ENCODE results near the gene ARFRP1.
A peak's percentile ranks its signal among the peaks of the same experiment; 100 is the strongest.
"Not testable (repeated sequence)": the region's sequence is repeated elsewhere in the genome, so short reads cannot be mapped to it uniquely, and the experiment has no call there.

The ARFRP1 gene

DNA sequence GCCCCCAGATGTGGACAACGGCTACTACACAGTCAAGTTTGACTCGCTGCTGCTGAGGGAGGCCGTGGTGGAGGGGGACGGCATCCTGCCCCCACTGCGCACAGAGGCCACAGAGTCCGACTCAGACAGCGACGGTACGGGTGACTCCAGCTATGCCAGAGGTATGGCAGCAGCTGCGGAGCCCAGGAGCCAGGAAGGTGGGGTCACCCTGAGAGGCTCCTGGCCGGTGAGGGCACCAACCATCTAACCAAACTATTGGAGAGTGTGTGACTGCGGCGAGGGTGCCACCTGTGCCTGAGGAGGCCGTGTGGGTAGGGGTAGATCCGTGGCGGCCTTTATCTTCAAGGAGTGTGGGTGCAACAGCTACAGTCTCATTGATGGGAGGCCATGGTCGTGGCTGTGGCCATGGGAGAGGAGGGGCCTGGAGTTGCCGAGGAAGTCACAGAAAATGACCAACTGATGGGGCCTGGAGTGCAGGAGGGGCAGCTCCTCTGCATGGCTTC is 25.9 kb upstream of the ARFRP1 start:
- DNase-seq (ENCODE audit: extremely low spot score, insufficient read length, low read depth) (no peak), FAIRE-seq (no peak)

DNA sequence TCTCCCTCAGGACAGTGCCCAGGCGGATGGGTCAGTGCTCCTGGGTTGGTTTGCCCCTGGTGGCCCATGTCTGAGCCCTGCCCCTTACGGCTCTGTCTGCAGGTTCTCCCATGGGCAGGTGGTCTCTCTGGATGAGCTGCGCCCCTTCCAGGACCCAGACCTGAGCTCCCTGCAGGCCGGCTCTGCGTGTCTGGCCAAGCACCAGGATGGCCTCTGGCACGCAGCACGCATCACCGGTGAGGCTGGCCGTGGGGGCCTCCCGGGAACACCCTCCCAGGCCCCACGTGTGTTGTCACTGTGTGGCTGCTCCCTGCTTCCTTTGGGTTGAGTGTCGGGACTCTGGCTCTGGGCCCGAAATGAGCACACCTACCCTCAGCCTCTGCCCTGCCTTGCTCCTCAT is 25.3 kb upstream of the ARFRP1 start:
- DNase-seq (ENCODE audit: extremely low spot score, insufficient read length, low read depth), result no peak
- FAIRE-seq, result no peak

DNA sequence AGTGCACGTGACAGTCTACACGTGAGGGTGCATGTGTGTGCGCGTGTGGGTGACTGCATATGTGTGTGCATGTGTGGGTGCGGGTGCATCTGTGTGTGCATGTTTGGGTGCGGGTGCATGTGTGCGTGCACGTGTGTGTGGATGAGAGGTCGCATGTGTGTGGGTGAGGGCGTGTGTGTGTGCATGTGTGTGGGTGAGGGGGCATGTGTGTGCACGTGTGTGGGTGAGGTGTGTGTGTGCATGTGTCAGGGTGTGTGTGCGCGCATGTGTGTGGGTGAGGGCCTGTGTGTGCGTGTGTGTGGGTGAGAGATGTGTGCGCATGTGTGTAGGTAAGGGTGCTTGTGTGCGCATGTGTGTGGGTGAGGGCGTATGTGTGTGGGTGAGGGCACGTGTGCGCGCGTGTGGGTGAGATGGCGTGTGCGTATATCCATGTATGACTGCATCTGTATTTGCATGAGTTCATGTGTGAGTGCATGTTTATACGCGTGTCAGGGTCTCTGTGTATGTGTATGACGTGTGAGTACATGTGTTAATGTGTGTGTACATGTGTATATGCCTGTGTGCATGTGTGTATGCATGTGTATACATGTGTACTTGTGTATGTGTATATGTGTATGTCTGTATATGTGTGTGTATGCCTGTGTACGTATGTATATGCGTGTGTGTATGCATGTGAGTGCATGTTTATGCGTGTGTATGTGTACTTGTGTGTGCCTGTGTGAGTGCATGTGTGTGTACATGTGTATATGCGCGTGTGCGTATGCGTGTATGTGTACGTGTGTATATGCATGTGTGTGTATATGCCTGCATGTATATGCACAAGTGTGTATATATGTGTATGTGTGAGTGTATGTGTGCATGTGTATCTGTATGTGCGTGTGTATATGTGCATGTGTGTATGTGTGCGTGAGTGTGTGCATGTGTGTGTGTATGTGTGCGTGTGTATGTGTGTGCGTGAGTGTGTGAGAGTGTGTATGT is 24.6 kb upstream of the ARFRP1 start:
- DNase-seq (ENCODE audit: extremely low spot score, insufficient read length, low read depth), result no peak
- FAIRE-seq, result no peak

DNA sequence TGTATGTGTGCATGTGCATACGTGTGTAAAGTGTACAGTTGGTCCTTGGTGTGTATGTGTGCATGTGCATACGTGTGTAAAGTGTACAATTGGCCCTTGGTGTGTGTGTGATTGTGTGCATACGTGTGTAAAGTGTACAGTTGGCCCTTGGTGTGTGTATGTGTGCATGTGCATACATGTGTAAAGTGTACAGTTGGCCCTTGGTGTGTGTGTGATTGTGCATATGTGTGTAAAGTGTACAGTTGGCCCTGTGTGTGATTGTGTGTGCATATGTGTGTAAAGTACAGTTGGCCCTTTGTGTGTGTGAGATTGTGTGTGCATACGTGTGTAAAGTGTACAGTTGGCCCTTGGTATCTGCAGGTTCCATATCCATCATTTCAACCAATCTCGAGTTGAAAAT is 23.6 kb upstream of the ARFRP1 start:
- FAIRE-seq, result peak; percentile 52

DNA sequence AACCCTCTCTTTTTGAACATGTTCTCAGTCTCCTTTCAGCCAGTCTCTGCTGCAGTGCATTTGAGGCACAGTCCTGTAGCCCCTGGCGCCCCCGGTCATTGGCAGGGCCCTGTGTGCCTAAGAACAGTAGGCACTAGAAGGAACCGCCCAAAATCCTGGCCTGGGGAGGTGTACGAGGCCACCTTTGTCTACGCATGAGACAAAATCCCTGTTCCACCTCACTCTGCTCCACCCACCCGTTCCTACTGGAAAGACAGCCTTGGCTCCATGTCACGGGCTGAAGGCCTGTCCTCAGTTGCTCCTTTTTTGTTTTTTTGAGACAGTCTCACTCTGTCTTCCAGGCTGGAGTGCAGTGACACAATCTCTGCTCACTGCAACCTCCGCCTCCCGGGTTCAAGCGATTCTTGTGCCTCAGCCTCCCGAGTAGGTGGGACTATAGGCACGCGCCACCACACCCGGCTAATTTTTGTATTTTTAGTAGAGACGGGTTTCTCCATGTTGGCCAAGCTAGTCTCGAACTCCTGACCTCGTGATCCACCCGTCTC is 22.5 kb upstream of the ARFRP1 start:
- DNase-seq (ENCODE audit: extremely low spot score, insufficient read length, low read depth); FAIRE-seq: not testable (repeated sequence)

More for the DNA sequence above, 23.6 kb upstream of the ARFRP1 start:
- no peak for DNase-seq (ENCODE audit: extremely low spot score, insufficient read length, low read depth)

DNA sequence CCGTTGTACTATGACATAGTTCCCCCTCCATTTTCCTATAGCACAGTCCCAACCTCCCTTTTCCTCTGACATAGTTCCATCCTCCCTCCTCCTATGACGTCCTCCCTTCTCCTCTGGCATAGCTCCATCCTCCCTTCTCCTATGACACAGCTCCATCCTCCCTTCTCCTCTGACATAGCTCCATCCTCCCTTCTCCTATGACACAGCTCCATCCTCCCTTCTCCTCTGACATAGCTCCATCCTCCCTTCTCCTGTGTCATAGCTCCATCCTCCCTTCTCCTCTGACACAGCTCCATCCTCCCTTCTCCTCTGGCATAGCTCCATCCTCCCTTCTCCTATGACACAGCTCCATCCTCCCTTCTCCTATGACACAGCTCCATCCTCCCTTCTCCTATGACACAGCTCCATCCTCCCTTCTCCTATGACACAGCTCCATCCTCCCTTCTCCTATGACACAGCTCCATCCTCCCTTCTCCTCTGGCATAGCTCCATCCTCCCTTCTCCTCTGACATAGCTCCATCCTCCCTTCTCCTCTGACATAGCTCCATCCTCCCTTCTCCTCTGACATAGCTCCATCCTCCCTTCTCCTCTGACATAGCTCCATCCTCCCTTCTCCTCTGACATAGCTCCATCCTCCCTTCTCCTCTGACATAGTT is 15.3 kb upstream of the ARFRP1 start:
- FAIRE-seq; DNase-seq (ENCODE audit: extremely low spot score, insufficient read length, low read depth): not testable (repeated sequence)

DNA sequence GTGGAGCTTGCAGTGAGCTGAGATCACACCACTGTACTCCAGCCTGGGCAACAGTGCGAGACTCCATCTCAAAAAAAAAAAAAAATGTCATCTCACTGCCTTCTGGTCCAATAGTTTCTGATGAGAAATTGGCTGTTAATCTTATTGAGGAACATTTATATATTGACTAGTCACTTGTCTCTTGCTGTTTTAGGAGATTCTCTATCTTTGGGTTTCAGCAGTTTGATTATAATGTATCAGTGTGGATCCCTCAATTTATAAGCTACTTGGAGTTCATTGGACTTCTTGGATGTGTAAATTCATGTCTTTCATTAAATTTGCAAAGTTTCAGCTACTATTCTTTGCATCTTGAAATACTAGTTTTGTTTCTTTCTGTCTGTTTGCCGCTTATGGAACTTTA is 11.2 kb upstream of the ARFRP1 start:
- no peak for DNase-seq (ENCODE audit: extremely low spot score, insufficient read length, low read depth)
- FAIRE-seq, result no peak

DNA sequence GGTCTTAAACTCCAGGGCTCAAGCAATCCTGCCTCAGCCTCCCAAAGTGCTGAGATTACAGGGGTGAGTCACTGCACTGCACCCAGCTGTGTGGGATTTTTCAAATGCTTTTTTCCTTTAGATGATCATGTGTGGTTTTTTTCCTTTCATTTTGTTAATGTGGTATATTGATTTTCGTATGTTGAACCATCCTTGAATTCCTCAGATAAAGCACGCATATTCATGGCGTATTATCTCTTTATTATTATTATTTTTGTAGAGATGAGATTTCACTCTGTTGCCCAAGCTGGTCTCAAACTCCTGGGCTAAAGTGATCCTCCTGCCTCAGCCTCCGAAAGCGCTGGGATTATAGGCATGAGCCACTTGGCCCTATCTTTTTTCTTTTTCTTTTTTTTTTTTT is 7.1 kb upstream of the ARFRP1 start:
- no peak for FAIRE-seq
- no peak for DNase-seq (ENCODE audit: extremely low spot score, insufficient read length, low read depth)

DNA sequence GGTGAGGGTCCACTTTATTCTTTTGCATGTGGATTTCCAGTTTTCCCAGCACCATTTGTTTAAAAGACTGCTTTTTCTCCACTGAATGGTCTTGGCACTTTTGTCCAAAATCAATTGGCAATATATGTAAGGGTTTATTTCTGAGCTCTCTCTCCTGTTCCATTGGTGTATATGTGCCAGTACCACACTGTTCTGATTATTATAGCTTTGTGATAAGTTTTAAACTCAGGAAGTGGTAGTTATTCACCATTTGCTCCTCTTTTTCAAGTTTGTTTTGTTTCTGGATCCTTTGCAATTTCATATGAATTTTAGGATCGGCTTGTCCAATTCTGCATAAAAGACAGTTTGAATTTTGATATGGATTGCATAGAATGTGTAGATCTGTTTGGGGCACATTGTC is 4.4 kb upstream of the ARFRP1 start:
- FAIRE-seq (no peak), DNase-seq (ENCODE audit: extremely low spot score, insufficient read length, low read depth) (no peak)

DNA sequence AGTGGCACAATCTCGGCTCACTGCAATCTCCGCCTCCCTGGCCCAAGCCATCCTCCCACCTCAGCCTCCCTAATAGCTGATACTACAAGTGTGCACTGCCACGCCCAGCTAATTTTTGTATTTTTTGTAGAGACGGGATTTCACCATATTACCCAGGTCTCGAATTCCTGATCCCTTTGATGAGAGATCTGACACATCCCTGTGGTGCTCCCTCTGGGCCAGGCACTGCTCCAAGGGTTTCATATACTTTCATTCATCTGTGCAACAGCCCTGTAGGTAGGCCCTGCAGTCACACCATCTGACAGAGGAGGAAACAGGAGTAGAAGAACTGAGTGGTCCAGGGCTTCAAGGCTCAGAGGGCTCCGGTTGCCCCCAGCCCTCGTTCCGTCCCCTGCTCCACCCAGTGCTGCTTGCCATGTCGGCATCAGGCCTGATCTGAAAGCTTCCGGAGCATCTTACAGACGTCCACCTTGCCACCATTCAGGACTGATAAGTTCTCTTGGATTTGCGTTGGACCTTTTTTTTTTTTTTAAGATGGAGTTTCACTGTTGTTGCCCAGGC is 3.4 kb upstream of the ARFRP1 start:
- FAIRE-seq (no peak), DNase-seq (ENCODE audit: extremely low spot score, insufficient read length, low read depth) (no peak)

DNA sequence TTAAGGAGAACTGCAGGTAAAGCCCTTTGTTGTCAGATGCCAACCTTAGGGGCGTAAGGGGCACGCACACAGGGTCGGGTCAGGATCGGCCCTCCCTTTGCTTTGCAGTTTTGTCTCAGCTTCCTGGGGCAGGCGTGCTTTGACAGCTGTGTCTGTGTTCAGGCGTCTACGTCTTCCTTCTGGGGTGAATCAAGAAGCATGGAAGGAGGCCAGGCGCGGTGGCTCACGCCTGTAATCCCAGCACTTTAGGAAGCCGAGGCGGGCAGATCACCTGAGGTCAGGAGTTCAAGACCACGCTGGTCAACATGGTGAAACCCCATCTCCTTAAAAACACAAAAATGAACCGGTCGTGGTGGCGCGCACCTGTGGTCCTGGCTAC is 1.4 kb upstream of the ARFRP1 start:
- DNase-seq (ENCODE audit: extremely low spot score, insufficient read length, low read depth), result no peak
- no peak for FAIRE-seq

DNA sequence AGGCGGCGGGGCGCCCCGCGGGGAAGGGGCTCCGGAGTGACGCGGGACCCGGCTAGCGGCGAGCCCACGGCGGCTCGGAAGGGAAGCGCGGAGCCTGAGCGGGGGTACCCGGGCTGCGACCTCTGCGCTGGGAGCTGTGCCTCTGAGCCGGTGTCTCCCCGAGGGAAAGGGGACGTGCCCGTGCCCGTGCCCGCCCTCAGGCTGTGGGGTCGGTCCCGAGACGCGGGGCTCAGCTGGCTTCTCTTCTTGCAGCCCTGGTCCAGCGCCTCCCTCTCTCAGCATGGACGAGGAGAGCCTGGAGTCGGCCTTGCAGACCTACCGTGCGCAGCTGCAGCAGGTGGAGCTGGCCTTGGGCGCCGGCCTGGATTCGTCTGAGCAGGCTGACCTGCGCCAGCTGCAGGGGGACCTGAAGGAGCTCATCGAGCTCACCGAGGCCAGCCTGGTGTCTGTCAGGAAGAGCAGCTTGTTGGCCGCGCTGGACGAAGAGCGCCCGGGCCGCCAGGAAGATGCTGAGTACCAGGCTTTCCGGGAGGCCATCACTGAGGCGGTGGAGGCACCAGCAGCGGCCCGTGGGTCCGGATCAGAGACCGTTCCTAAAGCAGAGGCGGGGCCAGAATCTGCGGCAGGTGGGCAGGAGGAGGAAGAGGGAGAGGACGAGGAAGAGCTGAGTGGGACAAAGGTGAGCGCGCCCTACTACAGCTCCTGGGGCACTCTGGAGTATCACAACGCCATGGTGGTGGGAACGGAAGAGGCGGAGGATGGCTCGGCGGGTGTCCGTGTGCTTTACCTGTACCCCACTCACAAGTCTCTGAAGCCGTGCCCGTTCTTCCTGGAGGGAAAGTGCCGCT is 749 bp upstream of the ARFRP1 start:
- no peak for FAIRE-seq
- DNase-seq (ENCODE audit: extremely low spot score, insufficient read length, low read depth), result no peak

DNA sequence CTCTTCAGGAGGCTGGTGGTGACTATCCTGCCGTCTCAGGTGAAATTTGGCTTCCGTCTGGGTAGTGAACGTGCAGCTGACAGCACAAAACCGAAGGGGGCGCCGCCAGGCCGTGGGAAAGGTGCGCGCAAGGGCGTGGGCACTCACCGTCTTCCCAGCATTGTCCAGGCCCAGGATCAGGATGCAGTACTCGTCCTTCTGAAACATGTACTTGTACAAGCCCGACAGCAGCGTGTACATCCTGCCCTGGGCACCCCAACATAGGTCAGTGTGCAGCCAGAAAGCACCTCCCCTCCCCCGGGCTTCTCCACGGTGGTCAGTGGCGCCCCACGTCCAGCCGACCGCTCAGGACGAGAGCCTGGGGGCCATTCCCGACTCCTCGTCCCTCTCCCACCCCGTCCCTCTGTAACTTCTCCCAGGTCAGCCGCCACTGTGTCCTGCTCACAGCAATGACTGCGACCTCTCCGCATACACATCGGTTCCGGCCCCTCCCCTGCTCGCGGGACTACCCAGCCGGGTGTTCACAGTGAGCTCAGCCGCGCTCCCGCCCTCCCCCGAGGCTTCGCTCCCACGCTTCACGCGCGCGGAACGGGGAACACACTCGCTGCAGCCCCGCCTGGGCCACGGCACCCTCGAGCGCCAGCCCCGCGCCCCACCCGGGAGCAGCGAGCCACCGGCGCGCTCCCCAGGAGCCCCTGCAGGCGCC is 771 bp downstream of the ARFRP1 start:
- FAIRE-seq, result peak; percentile 72
- DNase-seq (ENCODE audit: extremely low spot score, insufficient read length, low read depth), result no peak

DNA sequence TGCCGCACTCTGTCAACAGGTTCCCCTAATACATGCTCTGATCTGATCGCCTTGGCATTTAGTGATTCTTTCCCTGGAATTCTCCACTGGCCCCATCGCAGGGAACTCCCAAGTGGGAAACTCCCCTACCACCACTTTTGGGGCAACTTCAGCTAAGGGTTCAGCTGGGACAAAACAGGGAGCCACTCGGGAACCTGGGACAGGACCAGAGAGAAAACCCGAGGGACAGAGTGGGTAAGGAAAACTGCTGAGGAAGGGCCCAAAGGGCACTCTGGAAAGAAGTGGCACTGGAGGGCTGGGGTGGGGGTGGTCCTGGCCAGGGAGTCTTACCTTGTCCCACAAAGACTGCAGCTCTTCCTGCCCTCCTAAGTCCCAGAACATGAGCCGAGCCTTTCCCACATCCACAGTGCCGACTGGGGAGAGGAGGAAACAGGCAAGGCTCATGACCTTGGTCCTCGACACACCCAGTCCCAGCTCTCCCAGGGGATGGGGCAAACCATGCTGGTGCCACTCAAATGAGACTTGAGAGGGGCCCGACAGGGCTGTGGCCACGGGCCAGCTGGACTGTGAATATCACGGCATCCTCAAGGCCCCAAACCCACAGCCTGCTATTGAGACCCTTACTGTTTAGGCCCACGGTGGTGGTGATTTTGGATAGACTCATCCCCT is 1.6 kb downstream of the ARFRP1 start:
- no peak for DNase-seq (ENCODE audit: extremely low spot score, insufficient read length, low read depth)
- FAIRE-seq, result no peak

DNA sequence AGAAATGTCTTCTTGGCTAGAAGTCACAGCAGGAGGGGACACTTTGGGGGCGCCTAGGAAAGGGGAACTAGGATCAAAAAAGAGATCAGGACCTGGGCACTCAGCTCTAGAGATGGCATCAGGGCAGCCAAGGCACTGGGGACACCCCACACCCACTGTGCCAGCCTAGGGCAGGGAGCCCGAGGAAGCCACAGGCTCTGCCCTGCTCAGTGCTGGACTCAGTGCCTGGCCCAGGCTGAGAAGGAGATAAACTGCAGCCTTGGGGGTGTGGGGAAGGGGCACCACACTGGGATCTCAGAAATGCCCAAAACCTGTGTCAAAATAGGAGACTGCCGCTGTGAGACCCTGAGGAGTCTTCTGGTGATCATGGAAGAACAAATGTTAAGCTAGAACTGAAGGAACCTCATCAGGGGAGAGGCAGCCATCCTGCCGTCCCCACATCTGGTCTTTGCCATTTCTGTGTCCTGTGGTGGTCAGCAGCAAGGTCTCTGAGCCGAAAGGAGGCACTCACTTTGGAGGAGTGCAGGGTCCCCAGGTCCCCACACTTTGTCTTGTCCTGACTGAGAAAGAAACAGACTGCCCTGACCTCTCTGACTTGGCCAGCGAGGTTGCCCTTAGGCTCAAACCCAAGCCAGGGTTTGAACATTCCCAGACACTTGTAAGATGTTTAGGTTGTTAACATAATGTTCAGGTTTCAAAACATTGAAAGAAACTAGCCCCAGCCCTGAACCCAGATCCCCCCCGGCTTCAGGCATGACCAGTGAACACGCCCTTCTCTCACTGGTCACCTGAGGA is 2.3 kb downstream of the ARFRP1 start:
- DNase-seq (ENCODE audit: extremely low spot score, insufficient read length, low read depth) (no peak), FAIRE-seq (no peak)

DNA sequence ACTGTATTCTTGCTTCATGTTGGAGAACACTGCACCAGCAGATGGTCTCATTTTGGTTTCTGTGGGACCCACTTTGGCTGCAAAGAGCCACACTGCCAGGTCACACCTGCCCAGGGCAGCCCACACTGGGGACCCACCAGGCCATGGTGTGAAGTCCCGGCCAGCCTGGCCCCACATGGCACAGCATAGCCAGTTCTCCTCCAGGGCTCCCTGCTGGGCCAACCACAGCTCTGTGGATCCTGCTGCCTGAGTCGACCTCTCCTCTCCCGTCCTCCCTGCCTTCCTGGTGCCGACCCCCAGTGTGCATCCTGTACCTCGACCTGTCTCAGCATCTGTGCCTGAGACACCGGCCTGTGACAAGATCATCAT is 3.0 kb downstream of the ARFRP1 start:
- DNase-seq (ENCODE audit: extremely low spot score, insufficient read length, low read depth) (no peak), FAIRE-seq (no peak)

DNA sequence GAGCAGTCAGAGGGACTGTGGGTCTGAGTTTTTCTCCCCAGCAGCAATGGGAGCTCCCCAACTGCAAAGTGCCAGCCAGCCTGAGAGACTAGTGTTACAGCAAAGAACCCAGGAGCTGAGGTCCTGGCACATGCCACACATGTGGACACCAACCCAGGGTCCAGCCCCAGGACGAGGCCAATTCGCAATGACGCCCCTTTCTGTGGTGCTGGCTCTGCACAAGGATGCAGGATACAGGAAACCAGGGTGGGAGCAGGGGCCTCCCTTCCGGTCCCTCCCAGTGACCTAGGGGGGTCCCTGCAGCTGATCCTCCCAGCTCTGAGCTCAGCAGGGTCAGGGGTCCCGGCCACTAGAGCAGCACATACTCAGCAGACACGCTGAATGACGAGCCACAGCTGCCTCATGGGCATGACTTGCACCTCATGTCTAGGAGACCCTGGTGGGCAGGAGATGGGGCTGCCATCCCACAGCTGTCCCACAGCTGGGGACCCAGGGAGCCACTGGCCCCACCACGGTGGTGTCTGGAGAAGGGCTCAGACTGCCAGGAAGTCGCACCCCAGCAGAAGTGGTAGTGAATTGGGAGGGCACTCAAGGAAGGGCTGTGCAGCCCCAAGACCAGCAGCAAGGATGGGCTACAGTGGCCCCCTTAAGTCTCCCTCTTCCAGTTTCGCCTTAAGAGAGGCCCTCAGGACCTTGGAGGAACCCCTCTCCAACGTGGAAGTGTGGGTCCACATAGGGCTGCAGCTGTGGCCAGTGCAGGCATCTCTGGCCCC is 3.6 kb downstream of the ARFRP1 start:
- DNase-seq (ENCODE audit: extremely low spot score, insufficient read length, low read depth) (no peak), FAIRE-seq (no peak)

Measured in GM18507 (cell line).